Stimulated activated naive CD8-positive, alpha-beta T cell treated with anti-CD3 and anti-CD28 coated beads, Interleukin-15, Interleukin-2, amounts not matched to agents 100 ng/mL and 50 ng/mL, for 24 hours (primary cell): ENCODE results near the gene LUZP1.

Experiments
- H3K27ac Mint-ChIP-seq: one replicate; pipeline ENCODE4 v1.8.0; 2021; ENCODE audit warnings: mild to moderate bottlenecking, mixed read lengths
- H3K27me3 Mint-ChIP-seq: one replicate; pipeline ENCODE4 v1.8.0; 2021; ENCODE audit warnings: mixed read lengths
- H3K36me3 Mint-ChIP-seq: one replicate; pipeline ENCODE4 v1.8.0; 2021; ENCODE audit warnings: low read depth, mixed read lengths
- H3K4me1 Mint-ChIP-seq: one replicate; pipeline ENCODE4 v1.8.0; 2021; ENCODE audit warnings: low read depth, mixed read lengths
- H3K4me3 Mint-ChIP-seq: one replicate; pipeline ENCODE4 v1.8.0; 2021; ENCODE audit warnings: mild to moderate bottlenecking, mixed read lengths
- H3K9me3 Mint-ChIP-seq: one replicate; pipeline ENCODE4 v1.8.0; 2021; ENCODE audit warnings: mixed read lengths

The LUZP1 gene

GRCh38 chr1:23150742-23151141, 17.9 kb downstream of the LUZP1 start:
- no peaks in the 10 kb centered on the region for H3K27me3 Mint-ChIP-seq
- H3K4me3 Mint-ChIP-seq, result no peak overlapping the region
- peaks cover 4% of the 10 kb centered on the region for H3K36me3 Mint-ChIP-seq
- H3K9me3 Mint-ChIP-seq, result no peaks in the 10 kb centered on the region
- peaks cover 20% of the 10 kb centered on the region for H3K4me1 Mint-ChIP-seq
- H3K27ac Mint-ChIP-seq, result no peak overlapping the region

GRCh38 chr1:23150125-23150524, 18.5 kb downstream of the LUZP1 start:
- no peaks in the 10 kb centered on the region for H3K27me3 Mint-ChIP-seq
- H3K4me1 Mint-ChIP-seq, result peaks cover 20% of the 10 kb centered on the region
- H3K36me3 Mint-ChIP-seq, result peaks cover 4% of the 10 kb centered on the region
- no peaks in the 10 kb centered on the region for H3K9me3 Mint-ChIP-seq
- H3K4me3 Mint-ChIP-seq, result no peak overlapping the region
- no peak overlapping the region for H3K27ac Mint-ChIP-seq

- peaks cover 20% of the 10 kb centered on the region for H3K4me1 Mint-ChIP-seq
- H3K4me3 Mint-ChIP-seq, result no peak overlapping the region
- no peaks in the 10 kb centered on the region for H3K27me3 Mint-ChIP-seq
These were observed 19.5 kb downstream of the LUZP1 start for GRCh38 chr1:23149114-23149513.

GRCh38 chr1:23148084-23148483, 20.6 kb downstream of the LUZP1 start:
- Mint-ChIP-seq H3K9me3 (no peaks in the 10 kb centered on the region), H3K4me1 (peaks cover 20% of the 10 kb centered on the region), H3K36me3 (no peaks in the 10 kb centered on the region), H3K27ac (peak overlapping the region; percentile 56), H3K4me3 (peak overlapping the region; percentile 40), H3K27me3 (no peaks in the 10 kb centered on the region)

More at GRCh38 chr1:23149114-23149513, 19.5 kb downstream of the LUZP1 start:
- H3K27ac Mint-ChIP-seq, result peak overlapping the region; percentile 2
- H3K9me3 Mint-ChIP-seq, result no peaks in the 10 kb centered on the region
- peaks cover 4% of the 10 kb centered on the region for H3K36me3 Mint-ChIP-seq

GRCh38 chr1:23140940-23141596, 27.6 kb downstream of the LUZP1 start:
- H3K27ac Mint-ChIP-seq, result no peak overlapping the region

GRCh38 chr1:23135268-23135667, 33.4 kb downstream of the LUZP1 start:
- Mint-ChIP-seq H3K27ac (no peak overlapping the region), H3K4me3 (no peak overlapping the region), H3K36me3 (no peaks in the 10 kb centered on the region), H3K4me1 (peaks cover 14% of the 10 kb centered on the region), H3K9me3 (no peaks in the 10 kb centered on the region), H3K27me3 (no peaks in the 10 kb centered on the region)

More at GRCh38 chr1:23140940-23141596, 27.6 kb downstream of the LUZP1 start:
- H3K36me3 Mint-ChIP-seq, result no peaks in the 10 kb centered on the region
- no peaks in the 10 kb centered on the region for H3K27me3 Mint-ChIP-seq
- H3K4me3 Mint-ChIP-seq, result no peak overlapping the region
- no peaks in the 10 kb centered on the region for H3K9me3 Mint-ChIP-seq
- H3K4me1 Mint-ChIP-seq, result peaks cover 6% of the 10 kb centered on the region

- H3K4me3 Mint-ChIP-seq, result no peak overlapping the region
- H3K4me1 Mint-ChIP-seq, result peaks cover 11% of the 10 kb centered on the region
- H3K36me3 Mint-ChIP-seq, result no peaks in the 10 kb centered on the region
- H3K27me3 Mint-ChIP-seq, result no peaks in the 10 kb centered on the region
- no peaks in the 10 kb centered on the region for H3K9me3 Mint-ChIP-seq
- H3K27ac Mint-ChIP-seq, result no peak overlapping the region
These were observed 34.6 kb downstream of the LUZP1 start for GRCh38 chr1:23134055-23134454.

- no peak overlapping the region for H3K4me3 Mint-ChIP-seq
- no peak overlapping the region for H3K27ac Mint-ChIP-seq
These were observed 35.1 kb downstream of the LUZP1 start for GRCh38 chr1:23133587-23133986.

GRCh38 chr1:23132033-23132432, 36.6 kb downstream of the LUZP1 start:
- H3K27me3 Mint-ChIP-seq, result no peaks in the 10 kb centered on the region
- H3K9me3 Mint-ChIP-seq, result no peaks in the 10 kb centered on the region
- no peak overlapping the region for H3K4me3 Mint-ChIP-seq
- H3K36me3 Mint-ChIP-seq, result no peaks in the 10 kb centered on the region
- peaks cover 8% of the 10 kb centered on the region for H3K4me1 Mint-ChIP-seq
- H3K27ac Mint-ChIP-seq, result no peak overlapping the region

More at GRCh38 chr1:23133587-23133986, 35.1 kb downstream of the LUZP1 start:
- Mint-ChIP-seq H3K9me3 (no peaks in the 10 kb centered on the region), H3K4me1 (peaks cover 11% of the 10 kb centered on the region), H3K36me3 (no peaks in the 10 kb centered on the region), H3K27me3 (no peaks in the 10 kb centered on the region)

- no peak overlapping the region for H3K27ac Mint-ChIP-seq
- H3K4me1 Mint-ChIP-seq, result peaks cover 20% of the 10 kb centered on the region
- H3K4me3 Mint-ChIP-seq, result no peak overlapping the region
- H3K36me3 Mint-ChIP-seq, result no peaks in the 10 kb centered on the region
- no peaks in the 10 kb centered on the region for H3K9me3 Mint-ChIP-seq
- no peaks in the 10 kb centered on the region for H3K27me3 Mint-ChIP-seq
These were observed 38.8 kb downstream of the LUZP1 start for GRCh38 chr1:23129846-23130245.

GRCh38 chr1:23126801-23127200, 41.9 kb downstream of the LUZP1 start:
- Mint-ChIP-seq H3K4me3 (no peak overlapping the region), H3K4me1 (peaks cover 27% of the 10 kb centered on the region), H3K27ac (no peak overlapping the region), H3K36me3 (no peaks in the 10 kb centered on the region), H3K27me3 (no peaks in the 10 kb centered on the region), H3K9me3 (no peaks in the 10 kb centered on the region)

GRCh38 chr1:23126200-23126599, 42.5 kb downstream of the LUZP1 start:
- H3K27ac Mint-ChIP-seq, result no peak overlapping the region
- H3K4me1 Mint-ChIP-seq, result peaks cover 27% of the 10 kb centered on the region
- H3K4me3 Mint-ChIP-seq, result no peak overlapping the region
- H3K27me3 Mint-ChIP-seq, result no peaks in the 10 kb centered on the region
- H3K9me3 Mint-ChIP-seq, result no peaks in the 10 kb centered on the region
- no peaks in the 10 kb centered on the region for H3K36me3 Mint-ChIP-seq

GRCh38 chr1:23125489-23125888, 43.2 kb downstream of the LUZP1 start:
- H3K4me3 Mint-ChIP-seq, result no peak overlapping the region

GRCh38 chr1:23124259-23125026, 44.2 kb downstream of the LUZP1 start:
- H3K27ac Mint-ChIP-seq, result peak overlapping the region; percentile 26
- H3K27me3 Mint-ChIP-seq, result no peaks in the 10 kb centered on the region
- H3K4me1 Mint-ChIP-seq, result peaks cover 41% of the 10 kb centered on the region
- no peak overlapping the region for H3K4me3 Mint-ChIP-seq
- no peaks in the 10 kb centered on the region for H3K9me3 Mint-ChIP-seq
- no peaks in the 10 kb centered on the region for H3K36me3 Mint-ChIP-seq

More at GRCh38 chr1:23125489-23125888, 43.2 kb downstream of the LUZP1 start:
- H3K4me1 Mint-ChIP-seq, result peaks cover 33% of the 10 kb centered on the region
- no peak overlapping the region for H3K27ac Mint-ChIP-seq
- H3K9me3 Mint-ChIP-seq, result no peaks in the 10 kb centered on the region
- no peaks in the 10 kb centered on the region for H3K36me3 Mint-ChIP-seq
- H3K27me3 Mint-ChIP-seq, result no peaks in the 10 kb centered on the region

- no peaks in the 10 kb centered on the region for H3K36me3 Mint-ChIP-seq
- H3K4me3 Mint-ChIP-seq, result no peak overlapping the region
- H3K27me3 Mint-ChIP-seq, result no peaks in the 10 kb centered on the region
- H3K27ac Mint-ChIP-seq, result no peak overlapping the region
- H3K4me1 Mint-ChIP-seq, result peaks cover 50% of the 10 kb centered on the region
- no peaks in the 10 kb centered on the region for H3K9me3 Mint-ChIP-seq
These were observed 45.1 kb downstream of the LUZP1 start for GRCh38 chr1:23123528-23123927.
